Measurements from ENCODE around the gene SIGLEC14. TPM values are rescaled to one million over a fixed set of nuclear protein-coding genes. Genes with fewer than 3 reads are reported as not detected.

The SIGLEC14 gene
- total RNA-seq, 1 donor from 2014 or later: not detected

- H3K4me2 ChIP-seq (ENCODE audit: low read length): peak overlapping the region; percentile 96
- peak overlapping the region; percentile 74 for H3K4me3 ChIP-seq (ENCODE audit: insufficient read depth, low read depth, low read length)
- H4K20me1 ChIP-seq (ENCODE audit: insufficient read depth, low read length): no peaks in the 10 kb centered on the region
- H3K36me3 Mint-ChIP-seq (ENCODE audit: low read depth, unreplicated experiment): peaks cover 9% of the 10 kb centered on the region
- no peak overlapping the region for H3K27ac ChIP-seq (ENCODE audit: low read depth, low read length)
- peaks cover 8% of the 10 kb centered on the region for H3K9me3 Mint-ChIP-seq (ENCODE audit: unreplicated experiment)
- H3K9me3 ChIP-seq (ENCODE audit: insufficient read depth, low read depth, low read length): peaks cover 7% of the 10 kb centered on the region
- TF ChIP-seq CTCF (IDR thresholded peaks at IDR 0.05; ENCODE audit: insufficient read depth, low read depth, low read length) (no peak), EZH2 (IDR thresholded peaks at IDR 0.05; ENCODE audit: insufficient read depth, low read length) (no peak)
- FAIRE-seq (no peak), DNase-seq (ENCODE audit: low read depth) (no peak)
- H3K27me3 Mint-ChIP-seq (ENCODE audit: low read depth, unreplicated experiment): peaks cover 4% of the 10 kb centered on the region
- H3K4me3 Mint-ChIP-seq (ENCODE audit: unreplicated experiment): peak overlapping the region; percentile 90
- H2AFZ ChIP-seq (ENCODE audit: low read depth, low read length): peak overlapping the region; percentile 100
- H3K4me1 Mint-ChIP-seq (ENCODE audit: low read depth, unreplicated experiment): peaks cover 4% of the 10 kb centered on the region
- no peaks in the 10 kb centered on the region for H3K4me1 ChIP-seq (ENCODE audit: insufficient read depth, low read length)
- H3K9ac ChIP-seq (ENCODE audit: low read length): peak overlapping the region; percentile 71
- no peaks in the 10 kb centered on the region for H3K79me2 ChIP-seq (ENCODE audit: insufficient read depth, low read length)
- H3K27ac Mint-ChIP-seq (ENCODE audit: unreplicated experiment): peak overlapping the region; percentile 85
- no peaks in the 10 kb centered on the region for H3K36me3 ChIP-seq (ENCODE audit: insufficient read depth, low read length)
- no peaks in the 10 kb centered on the region for H3K27me3 ChIP-seq (ENCODE audit: insufficient read depth, low read length)
Observed at GRCh38 chr19:51594774-51595109, 51.9 kb downstream of the SIGLEC14 start.

GRCh38 chr19:51593969-51594773 lies 52.5 kb downstream of the SIGLEC14 start:
- H3K27me3 Mint-ChIP-seq (ENCODE audit: low read depth, unreplicated experiment): peaks cover 4% of the 10 kb centered on the region
- Histone ChIP-seq H3K36me3 (ENCODE audit: insufficient read depth, low read length) (no peaks in the 10 kb centered on the region), H3K27me3 (ENCODE audit: insufficient read depth, low read length) (no peaks in the 10 kb centered on the region), H3K27ac (ENCODE audit: low read depth, low read length) (no peak overlapping the region), H3K4me3 (ENCODE audit: insufficient read depth, low read depth, low read length) (peak overlapping the region; percentile 74), H3K4me2 (ENCODE audit: low read length) (peak overlapping the region; percentile 96), H3K79me2 (ENCODE audit: insufficient read depth, low read length) (no peaks in the 10 kb centered on the region), H3K9ac (ENCODE audit: low read length) (peak overlapping the region; percentile 71), H4K20me1 (ENCODE audit: insufficient read depth, low read length) (no peaks in the 10 kb centered on the region), H3K4me1 (ENCODE audit: insufficient read depth, low read length) (no peaks in the 10 kb centered on the region), H3K9me3 (ENCODE audit: insufficient read depth, low read depth, low read length) (peaks cover 9% of the 10 kb centered on the region), H2AFZ (ENCODE audit: low read depth, low read length) (peak overlapping the region; percentile 100)
- DNase-seq (ENCODE audit: low read depth) (peak; percentile 95), FAIRE-seq (peak; percentile 99)
- H3K9me3 Mint-ChIP-seq (ENCODE audit: unreplicated experiment): peaks cover 8% of the 10 kb centered on the region
- TF ChIP-seq EZH2 (IDR thresholded peaks at IDR 0.05; ENCODE audit: insufficient read depth, low read length): no peak
- no peak for TF ChIP-seq CTCF (IDR thresholded peaks at IDR 0.05; ENCODE audit: insufficient read depth, low read depth, low read length)
- H3K36me3 Mint-ChIP-seq (ENCODE audit: low read depth, unreplicated experiment): peaks cover 11% of the 10 kb centered on the region
- peak overlapping the region; percentile 85 for H3K27ac Mint-ChIP-seq (ENCODE audit: unreplicated experiment)
- H3K4me3 Mint-ChIP-seq (ENCODE audit: unreplicated experiment): peak overlapping the region; percentile 90
- peaks cover 4% of the 10 kb centered on the region for H3K4me1 Mint-ChIP-seq (ENCODE audit: low read depth, unreplicated experiment)

All from astrocyte (in vitro differentiated cells and primary cell).